Upper lobe of left lung (tissue), 6 donors: ENCODE results near the gene PTPRN2. TPM values are rescaled to one million over a fixed set of nuclear protein-coding genes. Genes with fewer than 3 reads are reported as not detected.

ENCODE experiments used
- ATAC-seq, 2 donors: fragments of 200-7000 bp; cut with Tn5 transposase; one replicate each; pipeline ENCODE4 v1.9.1; 2022; ENCODE audit warnings: mild to moderate bottlenecking in 2 of 2, moderate library complexity in 2 of 2; ENCODE audit not compliant: low FRiP score in 2 of 2
- DNase-seq, 2 donors: peaks; one replicate each; pipeline ENCODE4 v3.0.0-alpha.2; 2019 to 2020
- H3K27ac ChIP-seq, 4 donors: fragments of 200-600 bp; sonication (generic); one replicate each; pipeline ENCODE4 v1.5.1; 2016 to 2019
- H3K27me3 ChIP-seq, 4 donors: fragments of 200-600 bp; sonication (generic); one replicate each; pipeline ENCODE4 v1.5.1; 2017 to 2019
- H3K36me3 ChIP-seq, 4 donors: fragments of 200-600 bp; sonication (generic); one replicate each; pipeline ENCODE4 v1.5.1; 2016 to 2019
- H3K4me1 ChIP-seq, 4 donors: fragments of 200-600 bp; sonication (generic); one replicate each; pipeline ENCODE4 v1.5.1; 2018 to 2019
- H3K4me3 ChIP-seq, 4 donors: fragments of 200-600 bp; sonication (generic); one replicate each; pipeline ENCODE4 v1.5.1; 2017 to 2019; ENCODE audit warnings: mild to moderate bottlenecking in 2 of 4, moderate library complexity in 1 of 4
- H3K9me3 ChIP-seq, 4 donors: fragments of 200-600 bp; sonication (generic); one replicate each; pipeline ENCODE4 v1.5.1; 2018 to 2019
- CTCF ChIP-seq, 6 experiments: fragments of 450-650 bp in 4 of 6; fragments of 200-600 bp in 2 of 6; sonication (generic) in 2 of 6; IDR thresholded peaks; one replicate each; pipeline ENCODE4 v1.5.1; 2016 to 2019; ENCODE audit warnings: antibody characterized with exemption in 6 of 6
- EP300 ChIP-seq, 4 donors: sonication (generic); formaldehyde crosslinking; IDR thresholded peaks; one replicate each; pipeline ENCODE4 v1.5.1; 2017; ENCODE audit warnings: antibody characterized with exemption in 4 of 4, control low read depth in 2 of 4
- POLR2A ChIP-seq, 4 donors: fragments of 450-650 bp; IDR thresholded peaks; one replicate each; pipeline ENCODE4 v1.5.1; 2016 to 2017; ENCODE audit warnings: antibody characterized with exemption in 4 of 4, mild to moderate bottlenecking in 2 of 4
- POLR2AphosphoS5 ChIP-seq, 2 donors: sonication (generic); formaldehyde crosslinking; IDR thresholded peaks; one replicate each; pipeline ENCODE4 v1.5.1; 2017; ENCODE audit warnings: antibody characterized with exemption in 2 of 2
- WGBS, 2 donors: methylation state at CpG; one replicate each; pipeline ENCODE4 v1.1.5; 2017 to 2018; 5-methylcytosine and 5-hydroxymethylcytosine counted together
- total RNA-seq, 6 donors: library from RNA; depleted of rRNA in 4 of 6; stranded (reverse); fragments of >200 nt in 4 of 6; gene quantifications; one replicate each; pipeline versions ENCODE4 v1.1.0 to v1.2.1, GENCODE V29; 2016 to 2021
- donor health status: DM: no; HTN: no; CAD: no; lungs with moderate emphysema.
- donor health status: DM: no; HTN: yes; CAD: no; lungs with severe emphysema.

Gene PTPRN2
- total RNA-seq, 6 donors from 2014 or later: 3.3 to 7.9 (median 5.2) TPM

- no peak for TF ChIP-seq EP300 (IDR thresholded peaks at IDR 0.05)
- TF ChIP-seq CTCF (IDR thresholded peaks at IDR 0.05): no peak
- no peak for TF ChIP-seq POLR2AphosphoS5 (IDR thresholded peaks at IDR 0.05)
- no peak for TF ChIP-seq POLR2A (IDR thresholded peaks at IDR 0.05)
- Histone ChIP-seq H3K27me3 (no peaks in the 10 kb centered on the region), H3K36me3 (no peaks in the 10 kb centered on the region), H3K9me3 (no peaks in the 10 kb centered on the region), H3K4me1 (no peaks in the 10 kb centered on the region), H3K27ac (no peak overlapping the region), H3K4me3 (no peak overlapping the region)
- 86 to 93% methylated on average over 16 of the region's 16 CpGs for WGBS, 2 donors
- DNase-seq (no peak), ATAC-seq (no peak)
Measured at GRCh38 chr7:158369866-158370265, 217.8 kb downstream of the PTPRN2 start.

GRCh38 chr7:158369290-158369689, 218.3 kb downstream of the PTPRN2 start:
- Histone ChIP-seq H3K4me1 (no peaks in the 10 kb centered on the region), H3K36me3 (no peaks in the 10 kb centered on the region), H3K27ac (no peak overlapping the region), H3K27me3 (no peaks in the 10 kb centered on the region), H3K4me3 (no peak overlapping the region), H3K9me3 (no peaks in the 10 kb centered on the region)
- no peak for DNase-seq
- 82 to 95% methylated on average over 6 of the region's 6 CpGs for WGBS, 2 donors
- no peak for ATAC-seq
- TF ChIP-seq POLR2AphosphoS5 (IDR thresholded peaks at IDR 0.05): no peak
- no peak for TF ChIP-seq CTCF (IDR thresholded peaks at IDR 0.05)
- no peak for TF ChIP-seq POLR2A (IDR thresholded peaks at IDR 0.05)
- TF ChIP-seq EP300 (IDR thresholded peaks at IDR 0.05): no peak

GRCh38 chr7:158368449-158368848, 219.2 kb downstream of the PTPRN2 start:
- ATAC-seq (no peak), DNase-seq (no peak)
- no peak overlapping the region for H3K27ac ChIP-seq
- WGBS, 2 donors: 62 to 66% methylated on average over 4 to 7 of the region's 7 CpGs
- H3K27me3 ChIP-seq: no peaks in the 10 kb centered on the region
- H3K36me3 ChIP-seq: no peaks in the 10 kb centered on the region
- no peaks in the 10 kb centered on the region for H3K4me1 ChIP-seq
- no peaks in the 10 kb centered on the region for H3K9me3 ChIP-seq
- no peak overlapping the region for H3K4me3 ChIP-seq
- no peak for TF ChIP-seq EP300 (IDR thresholded peaks at IDR 0.05)
- no peak for TF ChIP-seq POLR2AphosphoS5 (IDR thresholded peaks at IDR 0.05)
- TF ChIP-seq CTCF (IDR thresholded peaks at IDR 0.05): no peak
- no peak for TF ChIP-seq POLR2A (IDR thresholded peaks at IDR 0.05)

GRCh38 chr7:158367634-158367982, 220.0 kb downstream of the PTPRN2 start:
- ATAC-seq: no peak
- TF ChIP-seq POLR2A (IDR thresholded peaks at IDR 0.05): no peak
- H3K36me3 ChIP-seq: no peaks in the 10 kb centered on the region
- DNase-seq: no peak
- H3K27ac ChIP-seq: no peak overlapping the region
- WGBS, 2 donors: 56% methylated on average over 3 of the region's 3 CpGs
- no peaks in the 10 kb centered on the region for H3K4me1 ChIP-seq
- H3K27me3 ChIP-seq: no peaks in the 10 kb centered on the region
- H3K4me3 ChIP-seq: no peak overlapping the region
- H3K9me3 ChIP-seq: no peaks in the 10 kb centered on the region

- DNase-seq (peak in 1 of 2 donors; percentile 40), ATAC-seq (no peak)
- Histone ChIP-seq H3K36me3 (no peaks in the 10 kb centered on the region), H3K4me3 (no peak overlapping the region), H3K9me3 (no peaks in the 10 kb centered on the region), H3K4me1 (no peaks in the 10 kb centered on the region), H3K27ac (no peak overlapping the region), H3K27me3 (no peaks in the 10 kb centered on the region)
- 85 to 87% methylated on average over 14 to 19 of the region's 19 CpGs for WGBS, 2 donors
- TF ChIP-seq POLR2AphosphoS5 (IDR thresholded peaks at IDR 0.05): no peak
- TF ChIP-seq EP300 (IDR thresholded peaks at IDR 0.05): no peak
- TF ChIP-seq CTCF (IDR thresholded peaks at IDR 0.05): no peak
- no peak for TF ChIP-seq POLR2A (IDR thresholded peaks at IDR 0.05)
Measured at GRCh38 chr7:158366916-158367633, 220.5 kb downstream of the PTPRN2 start.
